MCF 10A (cell line): ENCODE data around the gene TEAD3. TPM values are rescaled to one million over a fixed set of nuclear protein-coding genes. Genes with fewer than 3 reads are reported as not detected.

ENCODE experiments used
- BruUV-seq: library from RNA; stranded (reverse); fragments of 400-500 nt; replicated peaks from 2 replicates; lab custom pipeline; 2021; lab: Mats Ljungman, UMichigan
- CTCF ChIA-PET: fragments of 300-600 bp; sonication (Branson Sonifier 250); formaldehyde crosslinking; extraction: SDS; loops from one replicate; lab custom pipeline; 2021; ENCODE audit warnings: antibody characterized with exemption, inconsistent platforms; lab: Yijun Ruan, JAX
- POLR2A ChIA-PET: fragments of 300-600, 350-650 bp; sonication (Branson Sonifier 250); formaldehyde crosslinking; extraction: SDS; loops from one replicate; lab custom pipeline; 2020; ENCODE audit warnings: antibody characterized with exemption, inconsistent platforms; lab: Yijun Ruan, JAX
- DNase-seq: peaks from one replicate; pipeline ENCODE4 v3.0.0-alpha.2; 2018; ENCODE audit not compliant: unreplicated experiment
- H3K27ac Mint-ChIP-seq: one replicate; pipeline ENCODE4 v1.8.0; 2022; ENCODE audit warnings: mild to moderate bottlenecking, low read depth, mixed read lengths; ENCODE audit not compliant: unreplicated experiment
- H3K27me3 Mint-ChIP-seq: one replicate; pipeline ENCODE4 v1.8.0; 2022; ENCODE audit warnings: mixed read lengths; ENCODE audit not compliant: insufficient read depth, unreplicated experiment
- H3K36me3 Mint-ChIP-seq: one replicate; pipeline ENCODE4 v1.8.0; 2022; ENCODE audit warnings: mild to moderate bottlenecking, moderate library complexity, mixed read lengths; ENCODE audit not compliant: insufficient read depth, unreplicated experiment
- H3K4me1 Mint-ChIP-seq: one replicate; pipeline ENCODE4 v1.8.0; 2022; ENCODE audit warnings: mixed read lengths; ENCODE audit not compliant: insufficient read depth, unreplicated experiment
- H3K4me3 Mint-ChIP-seq: one replicate; pipeline ENCODE4 v1.8.0; 2022; ENCODE audit warnings: mild to moderate bottlenecking, moderate library complexity, mixed read lengths; ENCODE audit not compliant: unreplicated experiment
- H3K9me3 Mint-ChIP-seq: one replicate; pipeline ENCODE4 v1.8.0; 2022; ENCODE audit warnings: mixed read lengths; ENCODE audit not compliant: unreplicated experiment
- CTCF ChIP-seq: fragments of 200-600 bp; IDR thresholded peaks from one replicate; pipeline ENCODE4 v1.8.0; 2022; ENCODE audit warnings: antibody characterized with exemption, mild to moderate bottlenecking; ENCODE audit not compliant: unreplicated experiment
- intact Hi-C: fragments of 100-400 bp; cut with micrococcal nuclease; formaldehyde crosslinking; loops from 2 replicates; pipeline ENCODE4 v1.14.1; 2022
- total RNA-seq: library from RNA; stranded (reverse); gene quantifications from 2 replicates; pipeline ENCODE4 v1.2.3, GENCODE V29; 2022

TEAD3 gene
- total RNA-seq, 1 experiment from 2014 or later, result 11.1 TPM

GRCh38 chr6:35533981-35534380 is 37.1 kb upstream of the TEAD3 start:
- ChIA-PET POLR2A (interaction anchor here (0.5 kb wide), 1 partner anchor 34 kb away, joined by 3 read pairs; no protein-coding TSS in a partner anchor), CTCF (interaction anchor here (2.0 to 2.6 kb wide), 2 partner anchors 11 to 18 kb away, joined by 8 to 12 read pairs; no protein-coding TSS in a partner anchor)
- Mint-ChIP-seq H3K27me3 (peaks cover 12% of the 10 kb centered on the region), H3K9me3 (no peaks in the 10 kb centered on the region), H3K36me3 (no peaks in the 10 kb centered on the region), H3K4me3 (no peak overlapping the region), H3K27ac (no peak overlapping the region), H3K4me1 (no peaks in the 10 kb centered on the region)
- no TSS peak for BruUV-seq
- intact Hi-C loops, result no loop called here
- no peak for TF ChIP-seq CTCF
- DNase-seq, result no peak

GRCh38 chr6:35532126-35532525 is 35.2 kb upstream of the TEAD3 start:
- ChIA-PET POLR2A (interaction anchor here (0.6 to 1.5 kb wide), 3 partner anchors 37 to 273 kb away, joined by 3 to 4 read pairs (median 3); partner anchors contain the start of gene ZNF76), CTCF (interaction anchor here (0.5 to 2.6 kb wide), 4 partner anchors 9 to 212 kb away, joined by 4 to 12 read pairs (median 8); no protein-coding TSS in a partner anchor)
- DNase-seq, result no peak
- H3K9me3 Mint-ChIP-seq, result no peaks in the 10 kb centered on the region
- peaks cover 12% of the 10 kb centered on the region for H3K27me3 Mint-ChIP-seq
- BruUV-seq, result no TSS peak
- H3K27ac Mint-ChIP-seq, result no peak overlapping the region
- no peak for TF ChIP-seq CTCF
- intact Hi-C loops, result no loop called here
- H3K4me3 Mint-ChIP-seq, result no peak overlapping the region
- H3K36me3 Mint-ChIP-seq, result no peaks in the 10 kb centered on the region
- no peaks in the 10 kb centered on the region for H3K4me1 Mint-ChIP-seq

GRCh38 chr6:35524380-35525020 is 27.6 kb upstream of the TEAD3 start:
- H3K9me3 Mint-ChIP-seq, result no peaks in the 10 kb centered on the region
- POLR2A ChIA-PET, result interaction anchor here (0.8 to 1.2 kb wide), 2 partner anchors 123 to 209 kb away, joined by 3 read pairs; no protein-coding TSS in a partner anchor
- CTCF ChIA-PET, result interaction anchor here (0.6 to 6.6 kb wide), 9 partner anchors 9 to 219 kb away, joined by 3 to 90 read pairs (median 5); partner anchors contain the start of gene ARMC12
- no peaks in the 10 kb centered on the region for H3K36me3 Mint-ChIP-seq
- H3K27ac Mint-ChIP-seq, result no peak overlapping the region
- intact Hi-C loops, result no loop called here
- no peak overlapping the region for H3K4me3 Mint-ChIP-seq
- no peak for DNase-seq
- no peaks in the 10 kb centered on the region for H3K27me3 Mint-ChIP-seq
- H3K4me1 Mint-ChIP-seq, result peaks cover 4% of the 10 kb centered on the region
- BruUV-seq, result no TSS peak
- TF ChIP-seq CTCF, result no peak
